HG03139 (cell line): Measurements from ENCODE around the gene SEC24D.
"Not testable (repeated sequence)": the region's sequence is repeated elsewhere in the genome, so short reads cannot be mapped to it uniquely, and the experiment has no call there.

ENCODE experiments used
- ATAC-seq: cut with Tn5 transposase; IDR thresholded peaks from one replicate; pipeline ENCODE4 v1.9.1; 2021; ENCODE audit not compliant: unreplicated experiment

Gene SEC24D

DNA sequence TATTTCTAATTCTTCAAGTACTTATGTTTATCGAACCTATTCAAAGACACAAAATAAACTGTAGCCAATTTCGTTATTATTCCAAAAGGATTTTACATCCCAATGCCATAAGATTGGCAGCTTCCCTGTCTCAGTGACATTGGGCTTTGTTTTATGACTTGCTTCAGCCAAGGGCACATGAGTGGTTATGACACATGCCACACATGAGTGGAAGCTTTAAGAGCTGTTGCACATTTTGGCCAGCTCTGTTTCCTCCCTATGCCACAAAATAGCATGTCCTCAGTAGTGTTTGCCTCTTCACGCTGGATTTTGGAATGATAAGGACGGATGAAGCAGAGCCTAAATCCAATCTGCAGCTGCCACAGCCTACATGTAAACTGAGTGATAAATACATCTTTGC, 21.9 kb downstream of the SEC24D start:
- no peak for ATAC-seq

- ATAC-seq, result no peak
Measured at GRCh38 chr4:118813561-118813960, 22.4 kb downstream of the SEC24D start.

DNA sequence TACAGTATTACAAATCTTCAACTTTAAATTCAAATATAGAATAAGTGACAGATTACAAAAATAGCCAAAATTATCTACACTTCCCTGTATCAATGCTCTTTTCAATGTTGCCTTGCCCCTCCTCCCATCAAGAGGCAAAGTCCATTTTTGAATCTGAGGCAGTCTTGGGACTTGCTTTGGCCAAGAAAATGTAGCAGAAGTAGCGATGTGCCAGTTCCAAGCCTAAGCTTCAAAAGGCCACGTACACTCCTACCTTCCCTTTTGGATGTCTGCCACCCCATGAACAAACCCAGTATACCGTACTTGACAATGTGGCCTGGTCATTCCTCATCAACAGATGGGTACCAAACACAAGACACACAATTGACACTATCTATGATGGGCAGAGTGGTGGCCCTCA, 24.1 kb downstream of the SEC24D start:
- no peak for ATAC-seq

- no peak for ATAC-seq
Measured at GRCh38 chr4:118810991-118811764, 24.7 kb downstream of the SEC24D start.

GRCh38 chr4:118807659-118808058, 28.3 kb downstream of the SEC24D start:
- no peak for ATAC-seq

DNA sequence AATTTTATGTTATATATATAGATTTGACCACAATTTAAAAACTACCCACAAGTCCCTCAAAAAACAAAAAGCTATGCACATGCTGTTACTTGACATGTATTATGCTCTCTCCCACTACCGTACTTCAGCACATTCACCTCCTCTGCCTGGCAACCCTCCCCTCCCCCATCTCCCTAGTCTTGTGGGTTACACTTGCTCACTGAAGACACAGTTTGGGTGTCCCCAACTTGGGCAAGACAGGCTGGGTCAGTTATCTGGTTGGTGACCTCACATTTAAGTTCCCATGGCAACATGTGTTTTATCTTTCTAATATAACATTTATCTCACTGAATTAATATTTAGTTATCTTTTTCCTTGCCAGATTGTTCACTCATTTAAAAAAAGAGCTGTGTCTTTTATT, 32.7 kb downstream of the SEC24D start:
- ATAC-seq, result no peak

DNA sequence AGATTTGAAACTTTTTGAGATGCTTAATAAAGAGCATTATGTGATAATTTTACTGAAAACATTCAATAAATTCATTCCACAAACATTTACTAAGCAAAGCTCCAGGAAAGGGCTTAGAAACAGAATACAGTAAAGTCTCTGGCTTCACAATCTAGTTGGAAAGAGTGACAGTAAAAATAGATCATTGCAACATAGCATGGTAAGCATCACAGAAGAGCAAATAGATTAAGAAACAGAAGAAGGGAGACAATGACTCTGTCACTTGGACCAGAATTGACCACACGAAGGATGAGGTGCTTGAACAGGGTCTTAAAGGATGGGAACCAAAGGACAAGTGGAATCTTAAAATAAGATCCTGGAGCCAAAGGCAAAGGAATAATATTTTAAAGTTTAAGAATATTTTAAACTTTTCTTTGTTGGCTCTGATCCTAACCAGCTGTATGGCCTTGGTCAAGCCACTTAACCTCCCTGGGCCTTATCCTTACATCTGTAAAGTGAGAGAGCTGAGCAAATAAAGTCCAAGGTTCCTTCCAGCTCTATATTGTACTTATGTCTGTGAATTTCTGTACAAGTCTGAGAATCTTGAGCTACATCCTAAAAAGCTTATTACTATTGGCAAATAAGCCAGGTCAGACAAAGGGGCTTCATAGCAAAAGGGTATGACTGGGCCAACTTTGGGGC, 33.9 kb downstream of the SEC24D start:
- ATAC-seq, result no peak

DNA sequence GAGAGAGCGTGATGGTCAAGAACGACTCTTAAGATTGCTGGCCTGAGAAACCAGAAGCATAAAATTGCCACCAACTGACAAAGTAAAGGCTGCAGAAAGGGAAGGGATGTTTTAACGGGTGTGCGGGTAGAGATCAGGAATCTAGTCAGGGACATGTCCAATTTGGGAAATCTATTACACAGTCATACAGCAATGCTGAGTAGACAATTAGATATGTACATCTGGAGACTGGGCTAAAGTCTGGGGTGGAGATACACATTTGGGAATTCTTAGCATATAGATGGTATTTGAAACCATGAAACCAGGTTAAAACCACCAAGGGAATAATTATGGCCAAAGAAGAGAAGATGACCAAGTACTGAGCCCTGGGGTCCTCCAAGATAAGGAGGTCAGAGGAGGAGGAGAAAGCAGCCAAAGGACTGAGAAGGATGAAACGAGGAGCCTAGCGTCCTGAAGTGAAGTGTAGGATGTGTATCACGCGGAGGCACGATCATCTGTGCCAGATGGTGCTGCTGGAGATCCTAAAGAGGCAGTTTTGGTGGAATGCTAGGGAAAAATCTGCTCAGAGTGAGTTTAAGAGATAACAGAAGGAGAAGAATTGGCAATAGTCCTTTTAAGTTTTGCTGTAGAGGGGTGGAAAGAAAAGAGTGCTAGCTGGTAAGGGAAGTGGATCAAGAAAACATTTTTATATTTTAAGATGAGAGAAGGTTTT, 36.5 kb downstream of the SEC24D start:
- no peak for ATAC-seq

GRCh38 chr4:118798658-118799057, 37.3 kb downstream of the SEC24D start:
- no peak for ATAC-seq

- no peak for ATAC-seq
Measured at GRCh38 chr4:118797558-118798142, 38.3 kb downstream of the SEC24D start.

- ATAC-seq, result not testable (repeated sequence)
Measured at GRCh38 chr4:118791690-118792446, 44.1 kb downstream of the SEC24D start.

- ATAC-seq, result no peak
Measured at GRCh38 chr4:118790544-118790943, 45.4 kb downstream of the SEC24D start.

GRCh38 chr4:118788911-118789310, 47.0 kb downstream of the SEC24D start:
- no peak for ATAC-seq

- ATAC-seq, result no peak
Measured at GRCh38 chr4:118787844-118788380, 48.0 kb downstream of the SEC24D start.

- no peak for ATAC-seq
Measured at GRCh38 chr4:118784776-118785175, 51.1 kb downstream of the SEC24D start.

DNA sequence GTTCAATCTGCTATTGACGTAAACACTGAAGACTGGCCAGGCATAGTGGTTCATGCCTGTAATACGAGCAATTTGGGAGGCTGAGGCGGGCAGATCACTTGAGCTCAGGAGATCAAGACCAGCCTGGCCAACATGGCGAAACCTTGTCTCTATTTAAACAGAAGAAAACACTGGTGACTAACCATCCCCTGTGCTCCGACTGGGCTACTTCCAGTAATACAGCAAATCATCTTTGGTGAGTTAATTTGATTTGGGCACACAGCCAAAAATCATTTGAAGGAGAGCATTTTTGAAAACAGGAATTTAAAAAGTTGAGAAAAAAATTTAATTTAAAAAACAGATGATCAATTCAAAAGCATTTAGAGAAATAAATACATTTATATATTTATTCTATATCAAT, 52.0 kb downstream of the SEC24D start:
- ATAC-seq, result no peak

DNA sequence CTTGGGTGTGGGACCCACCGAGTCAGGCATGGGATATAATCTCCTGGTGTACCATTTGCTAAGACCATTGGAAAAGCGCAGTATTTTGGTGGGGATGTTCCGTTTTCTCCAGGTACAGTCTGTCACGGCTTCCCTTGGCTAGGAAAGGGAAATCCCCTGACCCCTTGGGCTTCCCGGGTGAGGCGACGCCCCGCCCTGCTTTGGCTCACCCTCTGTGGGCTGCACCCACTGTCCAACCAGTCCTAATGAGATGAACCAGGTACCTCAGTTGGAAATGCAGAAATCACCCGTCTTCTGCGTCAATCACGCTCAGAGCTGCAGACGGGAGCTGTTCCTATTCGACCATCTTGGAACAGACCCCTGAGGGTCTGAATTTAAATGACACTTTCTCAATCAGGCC, 53.0 kb downstream of the SEC24D start:
- ATAC-seq, result not testable (repeated sequence)

GRCh38 chr4:118777649-118778048, 58.3 kb downstream of the SEC24D start:
- ATAC-seq, result not testable (repeated sequence)

DNA sequence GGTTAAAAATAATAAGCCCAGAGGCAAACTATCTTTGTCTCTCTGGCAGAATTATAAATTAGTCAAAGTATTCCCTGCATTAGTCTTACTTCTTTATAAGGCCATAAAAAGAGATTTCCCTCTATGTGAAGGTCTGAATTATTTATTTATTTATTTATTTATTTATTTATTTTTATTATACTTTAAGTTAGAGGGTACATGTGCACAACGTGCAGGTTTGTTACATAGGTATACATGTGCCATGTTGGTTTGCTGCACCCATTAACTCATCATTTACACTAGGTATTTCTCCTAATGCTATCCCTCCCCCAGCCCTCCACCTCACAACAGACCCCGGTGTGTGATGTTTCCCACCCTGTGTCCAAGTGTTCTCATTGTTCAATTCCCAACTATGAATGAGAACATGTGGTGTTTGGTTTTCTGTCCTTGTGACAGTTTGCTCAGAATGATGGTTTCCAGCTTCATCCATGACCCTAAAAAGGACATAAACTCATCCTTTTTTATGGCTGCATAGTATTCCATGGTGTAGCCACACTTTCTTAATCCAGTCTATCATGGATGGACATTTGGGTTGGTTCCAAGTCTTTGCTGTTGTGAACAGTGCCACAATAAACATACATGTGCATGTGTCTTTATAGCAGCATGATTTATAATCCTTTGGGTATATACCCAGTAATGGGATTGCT, 58.8 kb downstream of the SEC24D start:
- ATAC-seq, result not testable (repeated sequence)
